Measurements from ENCODE around the gene MAGEA9B. TPM values are rescaled to one million over a fixed set of nuclear protein-coding genes. Genes with fewer than 3 reads are reported as not detected.
"Not testable (repeated sequence)": the region's sequence is repeated elsewhere in the genome, so short reads cannot be mapped to it uniquely, and the experiment has no call there.

MAGEA9B gene, protein sequence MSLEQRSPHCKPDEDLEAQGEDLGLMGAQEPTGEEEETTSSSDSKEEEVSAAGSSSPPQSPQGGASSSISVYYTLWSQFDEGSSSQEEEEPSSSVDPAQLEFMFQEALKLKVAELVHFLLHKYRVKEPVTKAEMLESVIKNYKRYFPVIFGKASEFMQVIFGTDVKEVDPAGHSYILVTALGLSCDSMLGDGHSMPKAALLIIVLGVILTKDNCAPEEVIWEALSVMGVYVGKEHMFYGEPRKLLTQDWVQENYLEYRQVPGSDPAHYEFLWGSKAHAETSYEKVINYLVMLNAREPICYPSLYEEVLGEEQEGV
- total RNA-seq (2022) (not detected in 2 replicates), Bru-seq, nascent RNA (not detected), BruChase-seq, experiment 1, labeled RNA remaining after a 6-hour chase (not detected), BruChase-seq, experiment 2, labeled RNA remaining after a 2-hour chase (not detected)
- long read RNA-seq, partial matches to known transcripts = 0 of 1 reads
- long read RNA-seq, other reads (novel, unspliced or antisense) = 1 of 1 reads

- H3K36me3 Mint-ChIP-seq (ENCODE audit: insufficient read depth, unreplicated experiment); DNase-seq; H3K4me1 Mint-ChIP-seq (ENCODE audit: low read depth, unreplicated experiment); BruUV-seq (replicated peaks); H3K4me3 Mint-ChIP-seq (ENCODE audit: low read depth, unreplicated experiment); H3K9me3 Mint-ChIP-seq (ENCODE audit: low read depth, unreplicated experiment); intact Hi-C loops (cut with micrococcal nuclease; ENCODE audit: unreplicated experiment); CTCF ChIA-PET; H3K27ac Mint-ChIP-seq (ENCODE audit: unreplicated experiment); H3K27me3 Mint-ChIP-seq (ENCODE audit: unreplicated experiment): not testable (repeated sequence)
Measured at GRCh38 chrX:149587359-149587758, at the start of gene MAGEA9B. MAGEA9B (minus strand) TSS chrX:149587459; CDS start chrX:149583179, 4,280 bp downstream.

- no peak for DNase-seq
- TF ChIP-seq CTCF (IDR thresholded peaks at IDR 0.05; ENCODE audit: unreplicated experiment) = no peak
- intact Hi-C loops (cut with micrococcal nuclease; ENCODE audit: unreplicated experiment) = no loop called here
- peaks cover 29% of the 10 kb centered on the region for H3K27me3 Mint-ChIP-seq (ENCODE audit: unreplicated experiment)
- BruUV-seq (replicated peaks) = no TSS peak
- H3K36me3 Mint-ChIP-seq (ENCODE audit: insufficient read depth, unreplicated experiment) = peaks cover 24% of the 10 kb centered on the region
- H3K4me3 Mint-ChIP-seq (ENCODE audit: low read depth, unreplicated experiment) = no peak overlapping the region
- no peak overlapping the region for H3K27ac Mint-ChIP-seq (ENCODE audit: unreplicated experiment)
- H3K9me3 Mint-ChIP-seq (ENCODE audit: low read depth, unreplicated experiment) = no peaks in the 10 kb centered on the region
- peaks cover 20% of the 10 kb centered on the region for H3K4me1 Mint-ChIP-seq (ENCODE audit: low read depth, unreplicated experiment)
- CTCF ChIA-PET = no interaction called here
Measured at GRCh38 chrX:149633511-149633910, 46.3 kb upstream of the MAGEA9B start.

DNA sequence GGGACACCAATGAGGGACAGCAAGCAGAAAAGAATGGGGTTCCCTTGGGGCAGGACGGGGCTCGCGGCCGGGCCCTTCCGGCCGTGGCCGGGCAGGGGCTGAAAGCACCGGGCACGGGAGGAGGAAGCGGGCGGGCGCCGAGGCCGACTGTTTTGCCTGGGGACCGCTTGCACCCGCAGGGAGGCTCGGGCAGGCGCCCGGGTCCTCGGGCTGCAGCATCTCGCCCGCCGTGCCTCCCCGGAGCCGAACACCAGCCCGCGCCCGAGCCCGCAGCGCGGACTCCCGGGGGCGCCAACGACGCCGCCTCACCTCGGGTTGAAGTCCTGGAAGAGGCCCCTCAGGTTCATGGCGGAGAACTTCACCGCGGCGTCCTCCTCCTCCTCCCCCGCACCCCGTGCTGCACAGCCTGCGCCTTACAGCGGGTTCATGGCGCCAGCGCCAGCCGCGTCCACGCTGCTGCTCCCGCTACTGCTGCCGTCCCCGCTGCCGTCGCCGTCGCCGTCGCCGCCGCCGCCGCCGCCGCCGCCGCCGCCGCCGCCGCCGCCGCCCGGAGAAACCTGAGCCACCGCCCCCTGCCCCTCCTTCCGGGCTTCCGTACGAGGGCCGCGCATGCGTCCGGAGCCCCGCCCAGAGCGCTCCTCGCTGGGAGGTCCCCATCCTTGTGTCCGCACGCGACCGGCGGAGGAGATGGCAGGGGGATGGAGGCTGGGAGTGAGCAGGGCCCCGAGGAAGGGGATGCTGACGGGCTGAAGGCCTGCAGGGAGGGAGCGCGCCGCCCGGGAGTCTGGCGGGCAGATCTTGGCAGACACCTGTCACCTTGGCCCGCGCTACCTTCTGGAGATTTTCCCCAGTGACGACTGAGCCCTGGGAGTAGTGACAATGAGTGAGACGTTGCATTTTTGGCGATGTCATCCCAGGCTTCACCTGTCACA lies 44.2 kb upstream of the MAGEA9B start, which contains the start of gene TMEM185A:
Gene TMEM185A (minus strand): TSS at position 559 of the 932 bp plus-strand sequence. CDS start 212 bp downstream, at position 347.
- intact Hi-C loops (cut with micrococcal nuclease; ENCODE audit: unreplicated experiment) = no loop called here
- Mint-ChIP-seq H3K27me3 (ENCODE audit: unreplicated experiment) (peaks cover 25% of the 10 kb centered on the region), H3K4me1 (ENCODE audit: low read depth, unreplicated experiment) (peaks cover 32% of the 10 kb centered on the region), H3K27ac (ENCODE audit: unreplicated experiment) (peak within 1 kb of the TSS; percentile 94), H3K9me3 (ENCODE audit: low read depth, unreplicated experiment) (no peaks in the 10 kb centered on the region), H3K36me3 (ENCODE audit: insufficient read depth, unreplicated experiment) (peaks cover 24% of the 10 kb centered on the region), H3K4me3 (ENCODE audit: low read depth, unreplicated experiment) (peak within 1 kb of the TSS; percentile 98)
- no TSS peak for BruUV-seq (replicated peaks)
- CTCF ChIA-PET = no interaction called here
- no peak for TF ChIP-seq CTCF (IDR thresholded peaks at IDR 0.05; ENCODE audit: unreplicated experiment)
- DNase-seq = peak; percentile 77

GRCh38 chrX:149630681-149631233 lies 43.5 kb upstream of the MAGEA9B start:
- peak overlapping the region; percentile 98 for H3K4me3 Mint-ChIP-seq (ENCODE audit: low read depth, unreplicated experiment)
- H3K9me3 Mint-ChIP-seq (ENCODE audit: low read depth, unreplicated experiment) = no peaks in the 10 kb centered on the region
- CTCF ChIA-PET = no interaction called here
- TSS peak; percentile 30 for BruUV-seq (replicated peaks)
- DNase-seq = peak; percentile 12
- intact Hi-C loops (cut with micrococcal nuclease; ENCODE audit: unreplicated experiment) = no loop called here
- no peak for TF ChIP-seq CTCF (IDR thresholded peaks at IDR 0.05; ENCODE audit: unreplicated experiment)
- H3K4me1 Mint-ChIP-seq (ENCODE audit: low read depth, unreplicated experiment) = peaks cover 32% of the 10 kb centered on the region
- peaks cover 24% of the 10 kb centered on the region for H3K36me3 Mint-ChIP-seq (ENCODE audit: insufficient read depth, unreplicated experiment)
- H3K27me3 Mint-ChIP-seq (ENCODE audit: unreplicated experiment) = peaks cover 18% of the 10 kb centered on the region
- peak overlapping the region; percentile 94 for H3K27ac Mint-ChIP-seq (ENCODE audit: unreplicated experiment)

Measured in Calu3 (cell line).